ENCODE measurements around the gene FXYD4. TPM values are rescaled to one million over a fixed set of nuclear protein-coding genes. Genes with fewer than 3 reads are reported as not detected.

Gene FXYD4
- total and polyA plus RNA-seq, 2 experiments from 2014 or later: not detected

- WGBS, 2 experiments (ENCODE audit: low coverage in 1 of 2, low lambda C conversion rate in 2 of 2, missing lambda C conversion rate in 2 of 2): 1% methylated on average over 20 to 45 of the region's 70 CpGs
- Histone ChIP-seq H3K27me3 (replicated peaks; ENCODE audit: insufficient read depth) (no peaks in the 10 kb centered on the region), H3K9me3 (ENCODE audit: low read depth) (no peaks in the 10 kb centered on the region), H3F3A (ENCODE audit: insufficient read depth) (peaks cover 46% of the 10 kb centered on the region), H3K79me2 (ENCODE audit: insufficient read depth) (peaks cover 97% of the 10 kb centered on the region), H3K27ac (peak overlapping the region; percentile 87), H3K4me1 (ENCODE audit: insufficient read depth) (peaks cover 56% of the 10 kb centered on the region), H3K4me3 (peak overlapping the region; percentile 75), H3K36me3 (ENCODE audit: low read depth) (peaks cover 25% of the 10 kb centered on the region), H2AFZ (no peak overlapping the region), H4K20me1 (ENCODE audit: insufficient read depth) (peaks cover 21% of the 10 kb centered on the region), H3K9me2 (ENCODE audit: insufficient read depth) (no peaks in the 10 kb centered on the region), H3K9ac (peak overlapping the region; percentile 86), H3K4me2 (ENCODE audit: unreplicated experiment) (peak overlapping the region; percentile 71)
- DNase-seq: peak; percentile 83
- in situ Hi-C loops (cut with MboI): no loop called here
- TF ChIP-seq EZH2 (IDR thresholded peaks at IDR 0.05; ENCODE audit: insufficient read depth, poor library complexity, severe bottlenecking): no peak
- TF ChIP-seq EZH2phosphoT487 (IDR thresholded peaks at IDR 0.05; ENCODE audit: insufficient read depth, low read depth): no peak
These were observed 25.6 kb downstream of the FXYD4 start for GRCh38 chr10:43396928-43397624.

- H3K36me3 ChIP-seq (ENCODE audit: low read depth): peaks cover 10% of the 10 kb centered on the region
- H3K9me3 ChIP-seq (ENCODE audit: low read depth): no peaks in the 10 kb centered on the region
- WGBS, 2 experiments (ENCODE audit: low coverage in 1 of 2, low lambda C conversion rate in 2 of 2, missing lambda C conversion rate in 2 of 2): 98% methylated on average over 2 of the region's 2 CpGs
- no peak for DNase-seq
- peaks cover 97% of the 10 kb centered on the region for H3K79me2 ChIP-seq (ENCODE audit: insufficient read depth)
- peak overlapping the region; percentile 86 for H3K9ac ChIP-seq
- peaks cover 36% of the 10 kb centered on the region for H4K20me1 ChIP-seq (ENCODE audit: insufficient read depth)
- no peaks in the 10 kb centered on the region for H3K27me3 ChIP-seq (replicated peaks; ENCODE audit: insufficient read depth)
- TF ChIP-seq EZH2phosphoT487 (IDR thresholded peaks at IDR 0.05; ENCODE audit: insufficient read depth, low read depth) (no peak), EZH2 (IDR thresholded peaks at IDR 0.05; ENCODE audit: insufficient read depth, poor library complexity, severe bottlenecking) (no peak)
- H3K9me2 ChIP-seq (ENCODE audit: insufficient read depth): no peaks in the 10 kb centered on the region
- H3K27ac ChIP-seq: peak overlapping the region; percentile 87
- H3K4me1 ChIP-seq (ENCODE audit: insufficient read depth): peaks cover 73% of the 10 kb centered on the region
- no peak overlapping the region; the same call in 1 of the 2 replicates for H3K4me3 ChIP-seq
- peak overlapping the region; percentile 36 for H3K4me2 ChIP-seq (ENCODE audit: unreplicated experiment)
- H3F3A ChIP-seq (ENCODE audit: insufficient read depth): peaks cover 45% of the 10 kb centered on the region
- no peak overlapping the region for H2AFZ ChIP-seq
- in situ Hi-C loops (cut with MboI): no loop called here
These were observed 27.5 kb downstream of the FXYD4 start for GRCh38 chr10:43398939-43399319.

DNA sequence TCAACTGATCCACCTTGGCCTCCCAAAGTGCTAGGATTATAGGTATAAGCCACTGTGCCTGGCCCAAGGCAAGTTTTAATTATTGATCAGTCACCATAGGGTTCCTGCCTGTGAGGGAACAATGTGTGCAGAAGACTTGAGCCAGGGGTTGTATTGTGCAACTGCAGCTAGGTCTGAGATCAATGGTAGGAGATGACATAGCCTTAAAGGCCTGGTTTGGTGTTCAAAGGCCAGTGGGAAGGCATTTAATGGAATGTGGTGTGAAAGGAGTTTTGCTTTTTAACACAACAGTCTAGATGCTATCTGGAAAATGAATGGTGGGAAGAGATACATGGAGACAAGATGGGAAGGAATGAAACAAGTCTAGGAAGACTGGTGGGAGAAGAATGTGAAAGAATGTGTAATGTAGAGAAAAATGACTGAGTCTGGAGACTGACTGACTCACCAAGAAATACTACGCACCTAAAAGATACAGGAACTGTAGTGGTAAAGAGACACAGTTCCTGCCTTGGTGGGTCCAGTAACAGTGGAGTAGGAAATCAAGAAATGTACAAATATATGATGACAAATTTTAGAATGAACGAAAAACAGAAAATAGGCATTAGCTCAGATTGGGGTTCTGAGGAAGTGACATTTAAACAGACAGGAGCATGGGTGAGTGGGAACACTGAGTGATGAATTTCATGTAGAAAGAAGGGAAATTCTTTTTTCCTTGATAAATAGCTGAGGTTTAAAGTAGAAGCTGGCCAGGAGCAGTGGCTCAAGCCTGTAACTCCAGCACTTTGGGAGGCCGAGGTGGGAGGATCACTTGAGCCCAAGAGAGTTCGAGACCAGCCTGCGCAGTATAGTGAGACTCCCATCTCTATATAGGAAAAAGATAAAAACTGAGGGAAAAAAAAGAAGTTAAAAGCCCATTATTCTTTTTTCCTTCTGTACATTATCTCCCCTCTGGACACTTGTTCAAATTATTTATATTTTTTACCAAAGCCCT, 28.2 kb downstream of the FXYD4 start:
- 57% methylated on average over 5 of the region's 5 CpGs for WGBS, 2 experiments (ENCODE audit: low coverage in 1 of 2, low lambda C conversion rate in 2 of 2, missing lambda C conversion rate in 2 of 2)
- Histone ChIP-seq H3K4me3 (no peak overlapping the region; the same call in 1 of the 2 replicates), H4K20me1 (ENCODE audit: insufficient read depth) (peaks cover 36% of the 10 kb centered on the region), H3K9me3 (ENCODE audit: low read depth) (no peaks in the 10 kb centered on the region), H3K27ac (peak overlapping the region; percentile 87), H3K9ac (peak overlapping the region; percentile 86), H2AFZ (no peak overlapping the region), H3K4me1 (ENCODE audit: insufficient read depth) (peaks cover 79% of the 10 kb centered on the region), H3F3A (ENCODE audit: insufficient read depth) (peaks cover 43% of the 10 kb centered on the region), H3K36me3 (ENCODE audit: low read depth) (0 out of 2 replicates have a peak, but pooled peaks cover 4% of the 10 kb centered on the region), H3K9me2 (ENCODE audit: insufficient read depth) (no peaks in the 10 kb centered on the region), H3K27me3 (replicated peaks; ENCODE audit: insufficient read depth) (no peaks in the 10 kb centered on the region), H3K79me2 (ENCODE audit: insufficient read depth) (peaks cover 97% of the 10 kb centered on the region), H3K4me2 (ENCODE audit: unreplicated experiment) (peak overlapping the region; percentile 36)
- peak; percentile 74 for DNase-seq
- in situ Hi-C loops (cut with MboI): no loop called here
- TF ChIP-seq EZH2phosphoT487 (IDR thresholded peaks at IDR 0.05; ENCODE audit: insufficient read depth, low read depth) (no peak), EZH2 (IDR thresholded peaks at IDR 0.05; ENCODE audit: insufficient read depth, poor library complexity, severe bottlenecking) (no peak)

DNA sequence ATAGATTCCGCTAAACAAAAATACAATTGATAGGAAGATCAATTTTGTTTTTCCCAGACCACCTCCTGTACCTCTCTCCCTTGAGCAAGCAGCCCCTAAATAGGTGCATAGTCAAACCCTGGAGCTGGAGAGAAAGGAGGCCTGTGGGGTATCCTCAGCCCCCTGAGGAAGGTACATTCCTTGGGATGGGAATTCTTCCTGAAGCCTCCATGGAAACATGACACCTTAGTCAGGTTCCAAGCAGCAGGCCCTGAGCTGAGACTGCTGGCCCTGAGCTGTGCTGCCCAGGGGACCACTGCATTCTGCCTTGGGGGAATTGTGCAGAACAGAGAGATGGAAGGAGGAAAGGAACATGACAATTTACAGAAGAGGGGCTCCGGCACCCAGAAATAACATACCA, 30.2 kb downstream of the FXYD4 start:
- Histone ChIP-seq H2AFZ (no peak overlapping the region), H3K9me2 (ENCODE audit: insufficient read depth) (no peaks in the 10 kb centered on the region), H3K9me3 (ENCODE audit: low read depth) (no peaks in the 10 kb centered on the region), H3F3A (ENCODE audit: insufficient read depth) (peaks cover 46% of the 10 kb centered on the region), H3K9ac (0 out of 2 replicates have a peak overlapping the region, but pooled peaks have one; percentile 16), H3K4me3 (no peak overlapping the region), H3K27ac (peak overlapping the region; percentile 87; the same call in 1 of the 2 replicates), H3K4me1 (ENCODE audit: insufficient read depth) (peaks cover 84% of the 10 kb centered on the region), H3K4me2 (ENCODE audit: unreplicated experiment) (no peak overlapping the region), H3K36me3 (ENCODE audit: low read depth) (0 out of 2 replicates have a peak, but pooled peaks cover 4% of the 10 kb centered on the region), H3K27me3 (replicated peaks; ENCODE audit: insufficient read depth) (no peaks in the 10 kb centered on the region), H4K20me1 (ENCODE audit: insufficient read depth) (peaks cover 39% of the 10 kb centered on the region), H3K79me2 (ENCODE audit: insufficient read depth) (peaks cover 98% of the 10 kb centered on the region)
- 98 to 99% methylated on average over 2 of the region's 2 CpGs for WGBS, 2 experiments (ENCODE audit: low coverage in 1 of 2, low lambda C conversion rate in 2 of 2, missing lambda C conversion rate in 2 of 2)
- no peak for TF ChIP-seq EZH2phosphoT487 (IDR thresholded peaks at IDR 0.05; ENCODE audit: insufficient read depth, low read depth)
- TF ChIP-seq EZH2 (IDR thresholded peaks at IDR 0.05; ENCODE audit: insufficient read depth, poor library complexity, severe bottlenecking): no peak
- DNase-seq: no peak
- in situ Hi-C loops (cut with MboI): no loop called here

Measured in GM23248 (cell line).